Transverse colon (tissue), 4 donors: ENCODE results near the gene NFKB2.

Experiments
- POLR2AphosphoS5 ChIP-seq, 3 donors: sonication (generic); formaldehyde crosslinking; IDR thresholded peaks; one replicate each; pipeline ENCODE4 v1.6.1; 2016; ENCODE audit warnings: antibody characterized with exemption in 3 of 3
- TF ChIP-seq, protein P1 (sequence below), 5 experiments: fragments of 200-600 bp in 3 of 5; fragments of 450-650 bp in 2 of 5; sonication (generic) in 3 of 5; IDR thresholded peaks; 1 replicate in 2 of 5; 2 replicates in 3 of 5; pipeline ENCODE4 v1.5.1; 2016 to 2017; ENCODE audit warnings: antibody characterized with exemption in 5 of 5, inconsistent platforms in 3 of 5, mild to moderate bottlenecking in 2 of 5, moderate library complexity in 1 of 5

DNA sequence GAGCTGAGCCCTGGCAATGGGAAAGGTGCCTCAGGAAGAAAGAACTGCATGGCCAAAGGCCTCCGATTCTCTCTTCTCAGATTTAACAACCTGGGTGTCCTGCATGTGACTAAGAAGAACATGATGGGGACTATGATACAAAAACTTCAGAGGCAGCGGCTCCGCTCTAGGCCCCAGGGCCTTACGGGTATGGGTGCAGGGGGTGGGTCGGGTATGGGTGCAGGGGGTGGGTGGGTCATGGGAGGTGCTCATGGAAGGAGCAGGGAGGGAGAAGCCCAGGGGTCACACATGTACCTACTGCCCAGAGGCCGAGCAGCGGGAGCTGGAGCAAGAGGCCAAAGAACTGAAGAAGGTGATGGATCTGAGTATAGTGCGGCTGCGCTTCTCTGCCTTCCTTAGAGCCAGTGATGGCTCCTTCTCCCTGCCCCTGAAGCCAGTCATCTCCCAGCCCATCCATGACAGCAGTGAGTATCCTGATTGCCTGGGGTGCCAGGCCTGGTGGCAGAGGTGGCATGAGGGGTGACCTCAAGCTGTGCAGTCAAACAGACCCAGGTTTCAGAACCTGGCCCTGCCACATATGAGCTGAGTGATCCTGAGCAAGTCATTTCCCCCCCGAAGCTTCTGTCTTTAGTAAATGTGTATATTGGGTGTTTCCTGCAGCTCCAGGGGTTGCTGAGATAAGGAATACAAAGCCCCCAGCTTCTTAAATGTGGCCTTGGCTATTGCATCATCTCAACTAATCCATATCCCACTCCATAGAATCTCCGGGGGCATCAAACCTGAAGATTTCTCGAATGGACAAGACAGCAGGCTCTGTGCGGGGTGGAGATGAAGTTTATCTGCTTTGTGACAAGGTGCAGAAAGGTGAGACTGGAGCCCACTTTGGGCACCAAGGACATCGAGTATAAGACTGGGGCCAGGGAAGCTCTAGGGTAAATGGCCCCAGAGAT is 2.0 kb downstream of the NFKB2 start:
- TF ChIP-seq, protein P1, sequence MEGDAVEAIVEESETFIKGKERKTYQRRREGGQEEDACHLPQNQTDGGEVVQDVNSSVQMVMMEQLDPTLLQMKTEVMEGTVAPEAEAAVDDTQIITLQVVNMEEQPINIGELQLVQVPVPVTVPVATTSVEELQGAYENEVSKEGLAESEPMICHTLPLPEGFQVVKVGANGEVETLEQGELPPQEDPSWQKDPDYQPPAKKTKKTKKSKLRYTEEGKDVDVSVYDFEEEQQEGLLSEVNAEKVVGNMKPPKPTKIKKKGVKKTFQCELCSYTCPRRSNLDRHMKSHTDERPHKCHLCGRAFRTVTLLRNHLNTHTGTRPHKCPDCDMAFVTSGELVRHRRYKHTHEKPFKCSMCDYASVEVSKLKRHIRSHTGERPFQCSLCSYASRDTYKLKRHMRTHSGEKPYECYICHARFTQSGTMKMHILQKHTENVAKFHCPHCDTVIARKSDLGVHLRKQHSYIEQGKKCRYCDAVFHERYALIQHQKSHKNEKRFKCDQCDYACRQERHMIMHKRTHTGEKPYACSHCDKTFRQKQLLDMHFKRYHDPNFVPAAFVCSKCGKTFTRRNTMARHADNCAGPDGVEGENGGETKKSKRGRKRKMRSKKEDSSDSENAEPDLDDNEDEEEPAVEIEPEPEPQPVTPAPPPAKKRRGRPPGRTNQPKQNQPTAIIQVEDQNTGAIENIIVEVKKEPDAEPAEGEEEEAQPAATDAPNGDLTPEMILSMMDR (IDR thresholded peaks at IDR 0.05) = no peak
- TF ChIP-seq POLR2AphosphoS5 (IDR thresholded peaks at IDR 0.05) = no peak
